ENCODE measurements around the gene SUGP1. TPM values are rescaled to one million over a fixed set of nuclear protein-coding genes. Genes with fewer than 3 reads are reported as not detected.

Gene SUGP1
- total RNA-seq, 2 experiments from 2014 or later = 34.6 to 61.4 TPM

DNA sequence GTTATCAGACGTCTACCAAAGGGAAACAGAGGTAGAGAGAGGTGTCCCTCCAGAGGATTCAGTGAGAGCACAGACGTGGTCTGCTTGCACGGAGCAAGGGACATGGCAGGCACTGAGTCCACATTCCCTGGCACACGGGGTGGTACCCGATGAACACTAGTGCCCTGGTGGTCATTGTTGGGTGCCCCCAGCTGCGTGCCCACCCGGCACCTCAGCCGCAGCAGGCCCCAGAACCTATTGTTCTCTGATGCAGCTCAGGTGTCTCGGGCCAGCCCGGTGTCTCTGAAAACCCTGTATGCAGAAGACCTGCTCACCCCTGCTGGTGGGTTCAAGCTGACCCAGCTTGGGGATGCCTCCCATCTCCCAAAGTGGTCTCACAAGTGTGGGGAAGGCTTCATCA is 11.9 kb downstream of the SUGP1 start:
- POLR2A ChIA-PET = no interaction called here
- TF ChIP-seq, protein P1, sequence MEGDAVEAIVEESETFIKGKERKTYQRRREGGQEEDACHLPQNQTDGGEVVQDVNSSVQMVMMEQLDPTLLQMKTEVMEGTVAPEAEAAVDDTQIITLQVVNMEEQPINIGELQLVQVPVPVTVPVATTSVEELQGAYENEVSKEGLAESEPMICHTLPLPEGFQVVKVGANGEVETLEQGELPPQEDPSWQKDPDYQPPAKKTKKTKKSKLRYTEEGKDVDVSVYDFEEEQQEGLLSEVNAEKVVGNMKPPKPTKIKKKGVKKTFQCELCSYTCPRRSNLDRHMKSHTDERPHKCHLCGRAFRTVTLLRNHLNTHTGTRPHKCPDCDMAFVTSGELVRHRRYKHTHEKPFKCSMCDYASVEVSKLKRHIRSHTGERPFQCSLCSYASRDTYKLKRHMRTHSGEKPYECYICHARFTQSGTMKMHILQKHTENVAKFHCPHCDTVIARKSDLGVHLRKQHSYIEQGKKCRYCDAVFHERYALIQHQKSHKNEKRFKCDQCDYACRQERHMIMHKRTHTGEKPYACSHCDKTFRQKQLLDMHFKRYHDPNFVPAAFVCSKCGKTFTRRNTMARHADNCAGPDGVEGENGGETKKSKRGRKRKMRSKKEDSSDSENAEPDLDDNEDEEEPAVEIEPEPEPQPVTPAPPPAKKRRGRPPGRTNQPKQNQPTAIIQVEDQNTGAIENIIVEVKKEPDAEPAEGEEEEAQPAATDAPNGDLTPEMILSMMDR (conservative IDR thresholded peaks at IDR 0.05; ENCODE audit: low read length) = no peak
- no peak for TF ChIP-seq EZH2phosphoT487 (IDR thresholded peaks at IDR 0.05; ENCODE audit: borderline replicate concordance, low read depth, low read length)
- no TSS peak for BruUV-seq (replicated peaks)
- Histone ChIP-seq H4K20me1 (ENCODE audit: insufficient read depth, low read length) (no peaks in the 10 kb centered on the region), H2AFZ (ENCODE audit: low read length) (no peak overlapping the region), H3K4me1 (ENCODE audit: insufficient read depth, low read length, poor library complexity, severe bottlenecking) (no peaks in the 10 kb centered on the region), H3K9me2 (ENCODE audit: insufficient read depth, low read length) (no peaks in the 10 kb centered on the region), H3K27ac (ENCODE audit: low read depth, low read length, poor library complexity, severe bottlenecking) (no peak overlapping the region), H3K36me3 (ENCODE audit: insufficient read depth, low read length) (peaks cover 93% of the 10 kb centered on the region), H3K79me2 (ENCODE audit: insufficient read depth, low read depth, low read length) (no peaks in the 10 kb centered on the region), H3K4me3 (ENCODE audit: low read depth, low read length, poor library complexity, severe bottlenecking) (no peak overlapping the region), H3K9me3 (ENCODE audit: low read length) (no peaks in the 10 kb centered on the region), H3K4me2 (ENCODE audit: low read length) (no peak overlapping the region)
- intact Hi-C loops (cut with micrococcal nuclease; ENCODE audit: unreplicated experiment) = no loop called here
- no peak for DNase-seq (ENCODE audit: low spot score)
- CTCF ChIA-PET (ENCODE audit: unreplicated experiment) = no interaction called here

DNA sequence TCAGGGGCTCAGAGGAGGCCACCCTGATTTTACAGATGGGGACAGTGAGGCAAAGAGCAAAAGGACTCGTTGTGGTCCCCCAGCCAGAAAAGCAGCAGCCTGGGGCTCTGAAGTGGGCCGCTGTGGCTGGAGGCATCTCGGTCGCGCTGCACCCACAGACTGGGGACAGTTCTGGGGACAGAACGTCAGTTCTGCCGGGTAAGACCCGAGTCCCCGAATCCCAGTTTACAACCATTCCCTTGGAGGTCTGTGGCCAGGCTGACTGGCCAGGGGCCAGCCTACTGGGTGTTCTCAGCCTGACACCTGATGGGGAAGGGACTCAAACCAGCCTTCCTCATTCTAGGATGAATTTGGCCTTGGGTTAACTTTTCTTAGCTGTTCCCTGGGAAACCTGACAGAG is 14.1 kb downstream of the SUGP1 start:
- Histone ChIP-seq H3K4me2 (ENCODE audit: low read length) (no peak overlapping the region), H3K27ac (ENCODE audit: low read depth, low read length, poor library complexity, severe bottlenecking) (no peak overlapping the region), H3K4me1 (ENCODE audit: insufficient read depth, low read length, poor library complexity, severe bottlenecking) (no peaks in the 10 kb centered on the region), H3K4me3 (ENCODE audit: low read depth, low read length, poor library complexity, severe bottlenecking) (no peak overlapping the region), H3K9me2 (ENCODE audit: insufficient read depth, low read length) (no peaks in the 10 kb centered on the region), H2AFZ (ENCODE audit: low read length) (no peak overlapping the region), H3K79me2 (ENCODE audit: insufficient read depth, low read depth, low read length) (no peaks in the 10 kb centered on the region), H3K9me3 (ENCODE audit: low read length) (no peaks in the 10 kb centered on the region), H3K36me3 (ENCODE audit: insufficient read depth, low read length) (peaks cover 96% of the 10 kb centered on the region), H4K20me1 (ENCODE audit: insufficient read depth, low read length) (no peaks in the 10 kb centered on the region)
- DNase-seq (ENCODE audit: low spot score) = no peak
- ChIA-PET CTCF (ENCODE audit: unreplicated experiment) (no interaction called here), POLR2A (interaction anchor here (1.4 kb wide), 1 partner anchor 11 kb away, joined by 5 read pairs; no protein-coding TSS in a partner anchor)
- TF ChIP-seq, protein P1 (conservative IDR thresholded peaks at IDR 0.05; ENCODE audit: low read length) = no peak
- no peak for TF ChIP-seq EZH2phosphoT487 (IDR thresholded peaks at IDR 0.05; ENCODE audit: borderline replicate concordance, low read depth, low read length)
- intact Hi-C loops (cut with micrococcal nuclease; ENCODE audit: unreplicated experiment) = no loop called here
- no TSS peak for BruUV-seq (replicated peaks)

- Histone ChIP-seq H3K4me1 (ENCODE audit: insufficient read depth, low read length, poor library complexity, severe bottlenecking) (no peaks in the 10 kb centered on the region), H3K9me2 (ENCODE audit: insufficient read depth, low read length) (no peaks in the 10 kb centered on the region), H3K79me2 (ENCODE audit: insufficient read depth, low read depth, low read length) (no peaks in the 10 kb centered on the region), H3K27ac (ENCODE audit: low read depth, low read length, poor library complexity, severe bottlenecking) (no peak overlapping the region), H3K4me3 (ENCODE audit: low read depth, low read length, poor library complexity, severe bottlenecking) (no peak overlapping the region), H3K36me3 (ENCODE audit: insufficient read depth, low read length) (peaks cover 96% of the 10 kb centered on the region), H2AFZ (ENCODE audit: low read length) (no peak overlapping the region), H3K4me2 (ENCODE audit: low read length) (no peak overlapping the region), H4K20me1 (ENCODE audit: insufficient read depth, low read length) (no peaks in the 10 kb centered on the region), H3K9me3 (ENCODE audit: low read length) (no peaks in the 10 kb centered on the region)
- BruUV-seq (replicated peaks) = no TSS peak
- DNase-seq (ENCODE audit: low spot score) = no peak
- CTCF ChIA-PET (ENCODE audit: unreplicated experiment) = no interaction called here
- intact Hi-C loops (cut with micrococcal nuclease; ENCODE audit: unreplicated experiment) = no loop called here
- TF ChIP-seq EZH2phosphoT487 (IDR thresholded peaks at IDR 0.05; ENCODE audit: borderline replicate concordance, low read depth, low read length) = no peak
- TF ChIP-seq, protein P1 (conservative IDR thresholded peaks at IDR 0.05; ENCODE audit: low read length) = no peak
- POLR2A ChIA-PET = interaction anchor here (1.4 kb wide), 1 partner anchor 10 kb away, joined by 5 read pairs; no protein-coding TSS in a partner anchor
Observed at GRCh38 chr19:19305696-19306095, 14.6 kb downstream of the SUGP1 start.

Data from OCI-LY7 (cell line).